Measurements from ENCODE around the gene GRID2.

The GRID2 gene

DNA sequence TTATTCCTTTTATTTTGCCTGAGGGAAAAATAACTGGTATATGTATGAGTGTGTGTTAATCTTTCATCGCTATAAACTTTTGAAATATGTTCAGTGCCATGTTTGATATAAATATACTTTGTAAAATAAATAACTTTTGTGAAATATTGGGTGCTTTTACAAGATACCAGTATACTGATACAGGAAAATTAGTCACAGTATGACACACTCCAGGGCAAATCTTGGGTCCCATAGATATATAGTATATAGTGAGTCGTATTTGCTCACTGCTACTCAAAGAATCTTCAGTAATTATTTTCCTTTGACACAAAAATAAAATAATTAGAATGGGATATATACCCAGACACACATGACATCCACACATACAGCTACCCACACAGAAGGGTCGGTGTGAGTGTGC is 472.3 kb downstream of the GRID2 start:
- no peak for DNase-seq

- no peak for DNase-seq
These were observed 486.0 kb downstream of the GRID2 start for GRCh38 chr4:92789741-92790140.

DNA sequence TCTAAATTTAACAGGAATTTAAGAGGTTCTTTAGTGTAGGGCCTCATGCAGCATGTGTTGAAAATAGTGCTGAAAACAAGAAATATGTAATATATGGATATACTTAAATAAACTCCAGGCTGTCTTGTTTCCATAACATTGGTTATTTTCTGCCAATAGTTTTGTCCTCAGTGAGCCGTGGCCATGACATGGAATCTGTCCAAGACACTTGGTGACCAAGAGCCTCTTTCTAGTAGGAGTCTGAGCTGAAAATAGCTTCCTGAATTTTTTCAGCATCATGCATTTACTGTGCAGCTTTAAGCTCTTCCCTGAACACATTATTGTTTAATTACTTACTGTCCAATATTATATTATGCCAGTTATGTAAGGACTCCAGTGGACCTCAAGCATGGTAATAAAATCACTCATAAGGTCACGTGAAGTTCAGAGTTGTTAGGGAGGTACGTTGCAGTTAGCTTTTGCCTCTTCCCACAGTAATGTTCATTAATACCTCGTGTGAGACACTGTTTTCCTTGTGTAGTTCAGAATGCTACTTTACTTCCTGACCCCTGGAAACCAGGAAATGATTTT is 488.2 kb downstream of the GRID2 start:
- no peak for DNase-seq

DNA sequence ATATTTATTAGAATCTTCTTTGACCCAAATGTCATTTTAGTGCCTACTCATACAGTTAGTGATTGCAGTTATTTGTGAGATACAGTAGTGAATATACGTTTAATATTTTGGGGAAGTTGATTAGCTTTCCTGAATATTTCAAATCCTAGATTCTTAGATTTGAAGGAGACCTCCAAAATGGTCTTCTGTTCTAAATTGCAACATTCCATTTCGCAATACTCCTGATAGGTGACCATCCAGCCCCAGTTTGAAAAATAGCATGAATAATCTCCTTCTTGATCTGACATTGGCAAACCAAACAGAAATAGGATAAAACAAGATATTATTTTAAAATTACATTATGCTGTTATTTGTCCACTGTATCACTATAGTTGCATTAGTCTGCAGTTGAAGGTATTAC is 505.6 kb downstream of the GRID2 start:
- DNase-seq, result no peak

DNA sequence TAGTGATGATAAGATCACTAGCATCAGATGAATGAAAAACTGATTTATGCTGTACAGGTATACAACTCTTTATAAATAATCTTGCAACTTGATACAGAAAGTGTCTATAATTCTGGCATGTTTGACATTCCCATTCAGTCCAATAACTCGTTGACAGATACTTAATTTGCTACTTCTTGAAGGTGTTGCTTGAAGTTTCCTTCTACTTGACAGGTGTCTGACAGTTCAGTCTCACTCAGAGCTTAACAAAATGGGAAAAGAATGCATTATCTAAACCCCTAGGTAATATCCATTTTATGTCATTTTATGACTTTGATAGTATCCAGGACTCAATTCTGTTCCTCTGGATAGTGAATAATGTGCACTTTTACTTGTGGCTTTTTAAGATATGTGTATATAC is 508.9 kb downstream of the GRID2 start:
- DNase-seq, result no peak

GRCh38 chr4:92814677-92815076 is 510.9 kb downstream of the GRID2 start:
- no peak for DNase-seq

GRCh38 chr4:92825256-92825655 is 521.5 kb downstream of the GRID2 start:
- DNase-seq, result no peak

GRCh38 chr4:92825791-92826190 is 522.0 kb downstream of the GRID2 start:
- no peak for DNase-seq

DNA sequence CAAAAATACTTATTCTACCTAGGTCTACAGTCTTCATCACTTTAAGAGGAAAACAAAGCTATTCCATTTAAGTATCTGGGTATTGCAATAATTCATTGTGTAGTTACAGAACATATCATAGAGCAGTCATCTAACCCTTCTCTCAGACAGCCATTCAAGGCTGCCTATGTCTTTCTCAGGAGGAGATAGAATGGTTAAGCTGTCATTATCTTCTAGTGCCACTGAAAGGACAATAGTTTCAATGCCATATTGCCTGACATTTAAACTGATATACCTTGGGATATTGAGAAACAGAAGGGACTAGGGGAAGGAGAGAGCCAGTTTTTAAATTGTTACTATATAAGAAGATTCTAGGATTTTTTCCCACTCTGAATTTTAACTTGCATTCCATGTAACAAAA is 527.0 kb downstream of the GRID2 start:
- DNase-seq, result no peak

DNA sequence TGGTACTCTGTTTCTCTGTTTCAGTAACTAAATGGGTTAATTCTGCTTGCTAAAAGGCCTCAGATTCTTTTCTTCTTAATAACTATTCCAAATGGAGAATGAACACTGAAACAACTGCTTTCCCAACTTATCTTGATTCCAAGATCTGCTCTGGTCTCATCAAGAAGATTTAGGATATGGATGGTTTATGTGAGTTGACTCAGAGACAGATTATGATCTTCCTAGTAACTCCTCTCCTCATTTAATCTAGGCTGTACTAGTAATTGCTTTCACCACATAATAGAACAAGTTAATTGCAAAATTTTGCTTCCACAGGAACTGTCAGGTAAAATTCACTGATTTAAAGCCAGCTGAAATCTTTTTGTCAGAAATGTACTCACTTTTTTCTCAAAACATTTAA is 537.1 kb downstream of the GRID2 start:
- no peak for DNase-seq

DNA sequence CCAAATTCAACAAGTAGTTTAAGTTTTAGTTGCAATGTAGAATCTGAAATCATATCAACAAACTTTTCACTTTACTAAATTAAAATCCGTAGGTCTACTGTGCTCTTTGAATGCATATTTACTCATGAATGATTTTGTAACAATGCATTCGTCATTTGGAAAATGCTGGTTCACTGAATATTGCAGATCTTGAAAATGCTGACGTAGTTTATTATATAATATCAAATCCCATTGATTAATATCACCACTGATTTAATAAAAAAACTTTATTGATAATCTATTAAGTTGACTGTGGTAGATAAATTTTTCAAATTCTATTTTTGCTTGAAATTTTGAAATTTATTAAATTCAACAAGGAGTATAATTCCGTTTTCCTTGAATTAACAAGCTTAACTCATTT is 540.0 kb downstream of the GRID2 start:
- DNase-seq, result no peak

DNA sequence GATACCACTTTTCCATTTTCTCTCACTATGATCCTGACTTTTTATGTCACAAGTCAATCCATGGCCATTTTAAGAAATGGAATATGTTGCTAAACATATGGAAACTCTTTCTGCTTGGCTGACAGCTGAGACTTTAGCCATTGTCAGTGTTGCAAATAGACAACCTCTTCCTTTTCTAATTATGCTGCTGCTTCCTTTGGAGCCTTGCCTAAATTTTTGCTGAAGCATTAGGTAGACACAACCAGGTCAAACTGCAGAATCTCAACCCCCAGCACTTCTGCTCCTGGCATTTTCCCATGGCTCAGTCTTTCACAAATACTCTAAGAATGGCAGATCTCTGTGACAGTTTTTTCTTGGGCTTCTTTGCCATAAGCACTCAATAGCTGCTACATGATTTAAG is 543.3 kb downstream of the GRID2 start:
- no peak for DNase-seq

- no peak for DNase-seq
These were observed 558.7 kb downstream of the GRID2 start for GRCh38 chr4:92862509-92862908.

GRCh38 chr4:92864096-92864495 is 560.3 kb downstream of the GRID2 start:
- no peak for DNase-seq

DNA sequence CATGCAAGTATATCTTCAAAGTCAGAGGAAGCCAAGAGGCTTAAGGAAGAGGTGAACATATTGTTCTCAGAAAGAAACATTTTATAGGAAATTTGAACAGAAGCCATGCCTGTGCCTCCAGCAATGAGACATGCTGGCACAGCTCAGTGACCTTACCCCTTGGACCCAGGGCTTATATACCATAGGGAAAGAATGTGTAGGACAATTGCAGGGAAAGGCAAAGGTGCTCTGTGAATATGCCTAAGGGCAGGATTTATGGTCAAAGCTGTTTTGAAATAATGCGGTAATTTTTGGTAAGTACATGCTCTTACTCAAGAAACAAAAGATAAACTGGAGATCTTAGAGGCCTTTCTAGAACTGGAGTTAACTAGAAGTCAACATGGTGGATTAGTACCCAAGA is 568.8 kb downstream of the GRID2 start:
- DNase-seq, result no peak

DNA sequence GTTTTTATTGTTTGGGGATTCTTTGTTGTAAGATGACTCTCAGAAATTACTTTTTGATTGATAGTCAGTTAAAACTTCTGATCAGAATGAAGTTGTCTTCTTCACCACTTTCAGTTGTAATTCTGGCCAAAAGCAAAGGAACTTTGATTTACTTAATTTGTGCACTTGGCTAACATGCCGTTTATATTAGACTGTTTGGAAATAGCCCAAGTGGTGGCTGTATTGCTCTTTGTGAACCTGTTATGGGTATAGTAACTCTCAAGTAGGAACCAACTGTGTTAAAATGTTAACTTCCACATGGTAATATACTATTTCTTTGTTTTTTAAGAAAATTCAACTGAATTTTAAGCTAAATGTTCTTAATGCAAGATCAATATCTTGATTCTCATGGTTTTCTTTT is 581.9 kb downstream of the GRID2 start:
- DNase-seq, result no peak

DNA sequence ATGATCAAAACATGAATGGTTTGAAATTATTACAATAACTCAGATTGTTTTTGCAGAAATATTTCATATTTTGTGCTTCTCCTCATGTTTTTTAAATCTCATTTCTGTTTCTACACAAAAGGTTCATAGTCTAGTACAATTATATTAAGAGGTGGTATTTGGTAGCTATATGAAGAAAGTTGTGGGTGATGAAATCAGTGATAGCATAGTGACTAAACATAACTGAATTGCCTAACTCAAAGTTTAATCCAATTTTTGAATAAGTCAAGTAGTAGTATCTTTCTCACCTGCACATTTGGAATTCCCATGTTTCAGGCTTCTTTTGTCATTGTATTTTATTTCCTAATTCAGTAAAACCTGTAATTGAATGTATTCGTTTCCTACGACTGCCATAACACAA is 648.7 kb downstream of the GRID2 start:
- no peak for DNase-seq

DNA sequence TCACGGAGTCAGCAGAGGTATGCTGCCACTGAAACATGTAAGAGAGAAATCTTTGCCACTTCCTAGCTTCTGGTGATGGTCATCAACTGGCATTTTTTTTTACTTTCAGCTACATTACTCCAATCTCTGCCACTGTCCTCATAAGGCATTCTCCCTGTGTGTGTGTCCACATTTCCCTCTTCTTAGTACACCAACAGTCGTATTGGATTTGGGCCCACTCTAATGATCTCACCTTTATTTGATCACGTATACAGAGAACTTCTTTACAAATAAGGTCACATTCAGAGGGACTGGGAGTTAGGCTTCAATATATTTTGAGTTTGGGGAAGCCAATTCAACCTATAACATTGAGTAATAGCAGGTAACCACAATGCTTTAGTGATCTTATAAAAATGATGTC is 649.1 kb downstream of the GRID2 start:
- DNase-seq, result no peak

- no peak for DNase-seq
These were observed 649.7 kb downstream of the GRID2 start for GRCh38 chr4:92953462-92953861.

- DNase-seq, result no peak
These were observed 658.1 kb downstream of the GRID2 start for GRCh38 chr4:92961881-92962280.

GRCh38 chr4:92962831-92963230 is 659.1 kb downstream of the GRID2 start:
- no peak for DNase-seq

- DNase-seq, result no peak
These were observed 664.8 kb downstream of the GRID2 start for GRCh38 chr4:92968556-92968955.

- no peak for DNase-seq
These were observed 665.2 kb downstream of the GRID2 start for GRCh38 chr4:92968996-92969395.

DNA sequence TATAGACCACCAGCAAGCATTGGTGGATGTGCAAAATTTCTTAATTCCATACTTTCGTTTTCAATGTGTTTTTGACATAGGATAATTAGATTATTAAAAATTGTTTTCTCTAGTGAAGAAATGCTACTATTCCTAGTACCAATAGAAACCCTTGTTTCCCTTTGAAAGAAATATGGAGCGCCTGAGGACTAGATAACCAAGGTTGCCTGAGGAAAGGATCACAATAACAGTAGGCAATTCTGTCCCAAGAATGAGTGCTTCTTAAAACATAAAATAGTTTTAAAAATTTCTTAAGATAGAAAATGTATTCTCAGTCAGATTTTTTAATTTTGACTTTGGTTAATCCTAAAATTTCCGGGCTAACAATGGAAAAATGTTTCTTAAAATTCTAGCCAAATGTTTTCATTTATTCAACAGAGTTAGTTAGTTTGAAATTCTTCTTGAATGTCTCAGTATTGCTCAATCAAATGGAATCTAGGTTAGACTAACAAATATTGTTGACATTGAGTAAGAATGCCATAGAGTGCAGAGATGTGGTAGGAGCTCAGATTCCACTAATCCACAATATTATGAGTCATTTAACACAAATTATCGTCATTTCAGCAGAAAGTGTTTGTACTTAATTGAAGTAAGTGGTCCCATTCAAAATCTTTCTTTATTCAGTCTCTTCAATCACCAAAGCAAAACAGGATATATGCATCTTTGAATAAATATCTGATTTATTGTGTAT is 666.0 kb downstream of the GRID2 start:
- DNase-seq, result no peak

GRCh38 chr4:92970996-92971395 is 667.2 kb downstream of the GRID2 start:
- DNase-seq, result no peak

Data from Kasumi-1 (cell line).